CD4-positive, alpha-beta memory T cell (primary cell): ENCODE results near the gene GGA3. TPM values are rescaled to one million over a fixed set of nuclear protein-coding genes. Genes with fewer than 3 reads are reported as not detected.

Experiments used
- CTCF ChIA-PET: fragments of 350-600 bp; sonication (Branson Sonifier 250); formaldehyde crosslinking; loops from one replicate; lab custom pipeline; 2021; ENCODE audit warnings: inconsistent platforms; ENCODE audit not compliant: partially characterized antibody; lab: Charles Lee
- POLR2A ChIA-PET: fragments of 350-600 bp; sonication (Branson Sonifier 250); formaldehyde crosslinking; loops from one replicate; lab custom pipeline; 2021; ENCODE audit not compliant: partially characterized antibody; lab: Charles Lee
- DNase-seq, 5 donors: peaks; one replicate each; pipeline versions ENCODE4 v3.0.0 to v3.0.0-alpha.2; 2020 to 2022; ENCODE audit warnings: mixed read lengths in 1 of 5
- H3K27ac ChIP-seq: one replicate; pipeline ENCODE4 v1.7.0; 2013; ENCODE audit warnings: low read depth, low read length
- H3K27me3 ChIP-seq: 2 replicates; pipeline ENCODE4 v1.7.0; 2013; ENCODE audit warnings: mild to moderate bottlenecking, low read length, moderate library complexity; ENCODE audit not compliant: insufficient read depth
- H3K36me3 ChIP-seq: 2 replicates; pipeline ENCODE4 v1.7.0; 2013; ENCODE audit warnings: mild to moderate bottlenecking, low read length, moderate library complexity; ENCODE audit not compliant: insufficient read depth
- H3K4me1 ChIP-seq: 2 replicates; pipeline ENCODE4 v1.7.0; 2013; ENCODE audit warnings: mild to moderate bottlenecking, low read length, moderate library complexity; ENCODE audit not compliant: insufficient read depth
- H3K4me3 ChIP-seq, 2 donors: one replicate each; pipeline ENCODE4 v1.7.0; 2013; ENCODE audit warnings: low read length in 2 of 2, mild to moderate bottlenecking in 1 of 2
- H3K9me3 ChIP-seq, 2 donors: one replicate each; pipeline ENCODE4 v1.7.0; 2013; ENCODE audit warnings: low read length in 2 of 2, control low read depth in 1 of 2; ENCODE audit not compliant: control insufficient read depth in 1 of 2
- H3K27ac Mint-ChIP-seq, 7 donors: one replicate each; pipeline ENCODE4 v1.8.0; 2020 to 2021; ENCODE audit warnings: mixed read lengths in 7 of 7, mild to moderate bottlenecking in 6 of 7, inconsistent platforms in 3 of 7, moderate library complexity in 3 of 7
- H3K27me3 Mint-ChIP-seq, 2 donors: one replicate each; pipeline ENCODE4 v1.8.0; 2020 to 2021; ENCODE audit warnings: mixed read lengths in 2 of 2
- H3K36me3 Mint-ChIP-seq, 2 donors: one replicate each; pipeline ENCODE4 v1.8.0; 2020 to 2021; ENCODE audit warnings: mixed read lengths in 2 of 2, inconsistent platforms in 1 of 2, mild to moderate bottlenecking in 1 of 2
- H3K4me1 Mint-ChIP-seq, 4 donors: one replicate each; pipeline ENCODE4 v1.8.0; 2020 to 2021; ENCODE audit warnings: mixed read lengths in 4 of 4, mild to moderate bottlenecking in 1 of 4
- H3K4me3 Mint-ChIP-seq, 8 donors: one replicate each; pipeline ENCODE4 v1.8.0; 2020 to 2021; ENCODE audit warnings: mixed read lengths in 8 of 8, mild to moderate bottlenecking in 7 of 8, moderate library complexity in 6 of 8, inconsistent platforms in 3 of 8
- H3K9me3 Mint-ChIP-seq, 8 donors: one replicate each; pipeline ENCODE4 v1.8.0; 2020 to 2021; ENCODE audit warnings: mixed read lengths in 8 of 8, mild to moderate bottlenecking in 5 of 8, inconsistent platforms in 3 of 8, moderate library complexity in 1 of 8
- intact Hi-C: fragments of 100-400 bp; cut with micrococcal nuclease; formaldehyde crosslinking; loops from one replicate; pipeline ENCODE4 v1.15.1; 2023
- polyA plus RNA-seq, 2 donors: library from polyadenylated mRNA; unstranded; fragments of 300-500 nt; fragmentation: Illumina TruSeq; gene quantifications; one replicate each; pipeline ENCODE4 v1.2.3, GENCODE V29; 2021
- total RNA-seq, 2 experiments: library from RNA; stranded (reverse); gene quantifications; one replicate each; pipeline ENCODE4 v1.2.3, GENCODE V29; 2021

GGA3 gene
- total and polyA plus RNA-seq, 4 experiments from 2014 or later, result 7.7 to 122 (median 73.6) TPM

DNA sequence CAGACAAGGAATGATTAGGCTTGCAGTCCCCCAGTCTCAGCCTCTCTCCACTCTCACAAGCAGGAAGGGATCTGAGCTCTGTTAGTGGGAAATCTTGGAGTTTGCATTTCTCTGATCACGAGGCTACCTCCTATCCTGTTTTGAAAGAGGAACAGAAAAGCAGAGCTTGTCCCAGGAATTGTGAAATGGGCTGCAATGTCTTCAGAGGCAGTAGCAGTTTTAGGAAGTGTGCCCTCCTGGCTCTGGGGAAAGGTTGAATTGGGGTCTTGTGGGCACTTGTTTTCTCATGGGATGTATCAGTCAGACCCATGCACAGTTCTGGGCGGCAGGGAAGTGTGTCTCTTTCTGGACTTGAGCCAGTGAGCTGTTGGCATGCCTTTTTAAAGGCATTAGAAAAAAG is 33.1 kb downstream of the GGA3 start:
- no peak overlapping the region for H3K4me3 ChIP-seq
- Mint-ChIP-seq H3K36me3 (peaks cover 22 to 64% of the 10 kb centered on the region in 2 donors), H3K27me3 (no peaks in the 10 kb centered on the region), H3K27ac (peak overlapping the region in 3 of 7 donors; percentile 10 to 62 (median 37)), H3K9me3 (no peaks in the 10 kb centered on the region), H3K4me3 (no peak overlapping the region), H3K4me1 (peaks cover 0 to 1% (median 0%) of the 10 kb centered on the region in 4 donors)
- CTCF ChIA-PET, result interaction anchor here (0.8 to 3.4 kb wide), 4 partner anchors 8 to 115 kb away, joined by 3 to 21 read pairs (median 4); no protein-coding TSS in a partner anchor
- intact Hi-C loops, result no loop called here
- H3K4me1 ChIP-seq, result no peaks in the 10 kb centered on the region
- DNase-seq, result no peak
- H3K27me3 ChIP-seq, result no peaks in the 10 kb centered on the region
- H3K27ac ChIP-seq, result no peak overlapping the region
- POLR2A ChIA-PET, result no interaction called here
- peaks cover 51% of the 10 kb centered on the region for H3K36me3 ChIP-seq
- H3K9me3 ChIP-seq, result no peaks in the 10 kb centered on the region

DNA sequence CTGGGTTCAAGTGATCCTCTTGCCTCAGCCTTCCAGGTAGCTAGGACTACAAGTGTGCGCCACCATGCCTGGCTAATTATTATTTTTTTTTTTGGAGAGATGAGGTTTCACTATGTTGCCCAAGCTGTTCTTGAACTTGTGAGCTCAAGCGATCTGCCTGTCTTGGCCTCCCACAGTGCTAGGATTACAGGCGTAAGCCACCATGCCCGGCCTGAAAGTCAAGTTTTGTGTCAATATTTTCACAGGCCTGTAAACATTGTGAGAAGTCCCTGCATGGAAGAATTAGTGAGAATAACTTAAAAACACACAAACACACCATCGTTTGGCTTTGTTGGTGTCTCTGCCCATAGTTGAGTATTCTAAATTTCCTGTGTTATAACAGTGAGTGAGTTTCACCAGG is 33.7 kb downstream of the GGA3 start:
- no peak overlapping the region for H3K27ac ChIP-seq
- Mint-ChIP-seq H3K9me3 (no peaks in the 10 kb centered on the region), H3K4me1 (peaks cover 0 to 1% (median 0%) of the 10 kb centered on the region in 4 donors), H3K4me3 (no peak overlapping the region), H3K27me3 (no peaks in the 10 kb centered on the region), H3K27ac (peak overlapping the region in 1 of 7 donors; percentile 32), H3K36me3 (peaks cover 18 to 62% of the 10 kb centered on the region in 2 donors)
- H3K27me3 ChIP-seq, result no peaks in the 10 kb centered on the region
- ChIA-PET CTCF (interaction anchor here (3.4 kb wide), 1 partner anchor 11 kb away, joined by 21 read pairs; no protein-coding TSS in a partner anchor), POLR2A (no interaction called here)
- H3K4me1 ChIP-seq, result no peaks in the 10 kb centered on the region
- peaks cover 51% of the 10 kb centered on the region for H3K36me3 ChIP-seq
- H3K9me3 ChIP-seq, result no peaks in the 10 kb centered on the region
- intact Hi-C loops, result no loop called here
- H3K4me3 ChIP-seq, result no peak overlapping the region
- DNase-seq, result no peak

- ChIA-PET POLR2A (no interaction called here), CTCF (interaction anchor here (0.8 to 1.1 kb wide), 3 partner anchors 9 to 23 kb away, joined by 3 read pairs; no protein-coding TSS in a partner anchor)
- H3K27ac Mint-ChIP-seq, result peak overlapping the region in 3 of 7 donors; percentile 2 to 82 (median 24)
- H3K27me3 ChIP-seq, result no peaks in the 10 kb centered on the region
- H3K36me3 Mint-ChIP-seq, result peaks cover 15 to 48% of the 10 kb centered on the region in 2 donors
- H3K27ac ChIP-seq, result no peak overlapping the region
- H3K9me3 ChIP-seq, result no peaks in the 10 kb centered on the region
- H3K27me3 Mint-ChIP-seq, result no peaks in the 10 kb centered on the region
- H3K4me3 ChIP-seq, result no peak overlapping the region
- intact Hi-C loops, result no loop called here
- H3K4me1 Mint-ChIP-seq, result no peaks in the 10 kb centered on the region
- DNase-seq, result no peak
- no peak overlapping the region for H3K4me3 Mint-ChIP-seq
- peaks cover 38% of the 10 kb centered on the region for H3K36me3 ChIP-seq
- no peaks in the 10 kb centered on the region for H3K4me1 ChIP-seq
- peaks cover 0 to 2% (median 0%) of the 10 kb centered on the region in 8 donors for H3K9me3 Mint-ChIP-seq
Measured at GRCh38 chr17:75225016-75225415, 36.4 kb downstream of the GGA3 start.

DNA sequence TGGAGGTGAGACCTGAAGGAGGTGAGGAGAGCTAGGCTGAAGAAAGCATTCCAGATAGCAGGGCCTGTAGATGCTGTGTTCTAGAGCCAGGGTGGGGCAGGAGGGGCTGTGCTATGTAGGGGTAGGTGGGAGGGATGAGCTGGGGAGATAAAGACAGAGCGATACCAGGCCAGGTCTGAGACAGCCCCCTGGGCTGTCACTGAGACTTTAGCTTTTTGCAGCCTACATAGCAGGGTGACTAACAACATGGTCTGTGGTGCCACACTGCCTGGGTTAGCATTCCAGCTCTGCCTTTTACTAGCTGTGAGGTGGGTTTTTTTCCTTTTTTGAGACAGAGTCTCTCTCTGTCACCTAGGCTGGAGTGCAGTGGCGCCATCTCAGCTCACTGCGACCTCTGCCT is 41.6 kb downstream of the GGA3 start:
- H3K27me3 ChIP-seq, result no peaks in the 10 kb centered on the region
- Mint-ChIP-seq H3K9me3 (peaks cover 0 to 3% (median 0%) of the 10 kb centered on the region in 8 donors), H3K36me3 (peaks cover 34 to 59% of the 10 kb centered on the region in 2 donors), H3K27ac (peak overlapping the region in 3 of 7 donors; percentile 52 to 75 (median 52)), H3K4me1 (peaks cover 0 to 3% (median 0%) of the 10 kb centered on the region in 4 donors), H3K27me3 (no peaks in the 10 kb centered on the region), H3K4me3 (no peak overlapping the region)
- ChIA-PET POLR2A (no interaction called here), CTCF (interaction anchor here (0.8 to 1.2 kb wide), 3 partner anchors 9 to 262 kb away, joined by 3 read pairs; no protein-coding TSS in a partner anchor)
- no peaks in the 10 kb centered on the region for H3K4me1 ChIP-seq
- no peak overlapping the region for H3K4me3 ChIP-seq
- no peak for DNase-seq
- intact Hi-C loops, result no loop called here
- peaks cover 51% of the 10 kb centered on the region for H3K36me3 ChIP-seq
- no peaks in the 10 kb centered on the region for H3K9me3 ChIP-seq
- H3K27ac ChIP-seq, result no peak overlapping the region

GRCh38 chr17:75218131-75218530 is 43.3 kb downstream of the GGA3 start:
- intact Hi-C loops, result no loop called here
- H3K9me3 ChIP-seq, result no peaks in the 10 kb centered on the region
- ChIA-PET POLR2A (no interaction called here), CTCF (interaction anchor here (1.1 to 1.9 kb wide), 3 partner anchors 15 to 104 kb away, joined by 3 to 5 read pairs (median 4); no protein-coding TSS in a partner anchor)
- Mint-ChIP-seq H3K9me3 (peaks cover 0 to 3% (median 0%) of the 10 kb centered on the region in 8 donors), H3K4me1 (peaks cover 0 to 3% (median 0%) of the 10 kb centered on the region in 4 donors), H3K27ac (peak overlapping the region in 1 of 7 donors; percentile 15), H3K36me3 (peaks cover 40 to 58% of the 10 kb centered on the region in 2 donors), H3K27me3 (no peaks in the 10 kb centered on the region), H3K4me3 (no peak overlapping the region)
- DNase-seq, result no peak
- H3K4me3 ChIP-seq, result no peak overlapping the region
- H3K27me3 ChIP-seq, result no peaks in the 10 kb centered on the region
- H3K36me3 ChIP-seq, result peaks cover 57% of the 10 kb centered on the region
- no peak overlapping the region for H3K27ac ChIP-seq
- H3K4me1 ChIP-seq, result no peaks in the 10 kb centered on the region

- peak overlapping the region in 2 of 8 donors; percentile 31 to 36 for H3K4me3 Mint-ChIP-seq
Measured at GRCh38 chr17:75209061-75209460, 52.3 kb downstream of the GGA3 start.

DNA sequence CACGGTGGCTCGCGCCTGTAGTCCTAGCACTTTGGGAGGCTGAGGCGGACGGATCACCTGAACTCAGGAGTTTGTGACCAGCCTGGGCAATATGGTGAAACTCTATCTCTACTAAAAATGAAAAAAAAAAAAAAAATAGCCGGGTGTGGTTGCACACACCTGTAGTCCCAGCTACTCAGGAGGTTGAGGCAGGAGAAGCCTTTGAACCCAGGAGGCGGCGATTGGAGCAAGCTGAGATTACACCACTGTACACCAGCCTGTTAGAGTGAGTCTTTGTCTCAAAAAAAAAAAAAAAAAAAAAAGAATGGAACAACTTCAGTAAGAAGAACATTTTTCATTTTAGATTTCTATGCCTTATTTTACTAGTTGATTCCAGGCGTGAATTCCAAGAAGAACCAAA is 53.2 kb downstream of the GGA3 start:
- Mint-ChIP-seq H3K27me3 (no peaks in the 10 kb centered on the region), H3K36me3 (peaks cover 16 to 36% of the 10 kb centered on the region in 2 donors), H3K4me1 (peaks cover 13 to 45% (median 20%) of the 10 kb centered on the region in 4 donors), H3K4me3 (peak overlapping the region in 4 of 8 donors; percentile 10 to 56 (median 41)), H3K9me3 (no peaks in the 10 kb centered on the region), H3K27ac (peak overlapping the region in 4 of 7 donors; percentile 27 to 76 (median 46))
- ChIA-PET CTCF (interaction anchor here (1.6 to 15.0 kb wide), 2 partner anchors 95 to 247 kb away, joined by 5 to 309 read pairs; partner anchors contain the start of gene ARMC7), POLR2A (interaction anchor here (1.3 to 1.8 kb wide), 2 partner anchors 25 to 94 kb away, joined by 4 to 5 read pairs; partner anchors contain the start of gene SUMO2)
- H3K9me3 ChIP-seq, result no peaks in the 10 kb centered on the region
- no peaks in the 10 kb centered on the region for H3K27me3 ChIP-seq
- H3K27ac ChIP-seq, result no peak overlapping the region
- intact Hi-C loops, result no loop called here
- H3K36me3 ChIP-seq, result peaks cover 26% of the 10 kb centered on the region
- H3K4me1 ChIP-seq, result peaks cover 26% of the 10 kb centered on the region
- no peak for DNase-seq
- no peak overlapping the region for H3K4me3 ChIP-seq

More at GRCh38 chr17:75209061-75209460, 52.3 kb downstream of the GGA3 start:
- Histone ChIP-seq H3K9me3 (no peaks in the 10 kb centered on the region), H3K36me3 (peaks cover 30% of the 10 kb centered on the region), H3K4me1 (peaks cover 25% of the 10 kb centered on the region), H3K27ac (no peak overlapping the region), H3K27me3 (no peaks in the 10 kb centered on the region), H3K4me3 (no peak overlapping the region)
- H3K27ac Mint-ChIP-seq, result peak overlapping the region in 1 of 7 donors; percentile 27
- peaks cover 13 to 44% (median 20%) of the 10 kb centered on the region in 4 donors for H3K4me1 Mint-ChIP-seq
- peaks cover 17 to 37% of the 10 kb centered on the region in 2 donors for H3K36me3 Mint-ChIP-seq
- ChIA-PET CTCF (interaction anchor here (0.6 to 15.0 kb wide), 4 partner anchors 29 to 248 kb away, joined by 3 to 309 read pairs (median 4); partner anchors contain the start of gene ARMC7), POLR2A (interaction anchor here (0.7 to 1.3 kb wide), 3 partner anchors 28 to 94 kb away, joined by 3 to 4 read pairs (median 3); partner anchors contain the start of genes GGA3 and MRPS7)
- H3K9me3 Mint-ChIP-seq, result no peaks in the 10 kb centered on the region
- H3K27me3 Mint-ChIP-seq, result no peaks in the 10 kb centered on the region
- no peak for DNase-seq
- intact Hi-C loops, result no loop called here
